Gastrocnemius medialis (tissue), 4 donors: ENCODE data around the gene TNIK.

Experiments used
- CTCF ChIP-seq, 5 experiments: fragments of 450-650 bp in 3 of 5; fragments of 200-600 bp in 2 of 5; sonication (generic) in 2 of 5; IDR thresholded peaks in 4 of 5; conservative IDR thresholded peaks in 1 of 5; 1 replicate in 4 of 5; 2 replicates in 1 of 5; pipeline ENCODE4 v1.5.1; 2016 to 2019; ENCODE audit warnings: antibody characterized with exemption in 5 of 5, mild to moderate bottlenecking in 3 of 5, moderate library complexity in 3 of 5
- POLR2A ChIP-seq, 2 donors: fragments of 450-650 bp; IDR thresholded peaks; one replicate each; pipeline ENCODE4 v1.6.1; 2017; ENCODE audit warnings: antibody characterized with exemption in 2 of 2, mild to moderate bottlenecking in 2 of 2, moderate library complexity in 2 of 2

DNA sequence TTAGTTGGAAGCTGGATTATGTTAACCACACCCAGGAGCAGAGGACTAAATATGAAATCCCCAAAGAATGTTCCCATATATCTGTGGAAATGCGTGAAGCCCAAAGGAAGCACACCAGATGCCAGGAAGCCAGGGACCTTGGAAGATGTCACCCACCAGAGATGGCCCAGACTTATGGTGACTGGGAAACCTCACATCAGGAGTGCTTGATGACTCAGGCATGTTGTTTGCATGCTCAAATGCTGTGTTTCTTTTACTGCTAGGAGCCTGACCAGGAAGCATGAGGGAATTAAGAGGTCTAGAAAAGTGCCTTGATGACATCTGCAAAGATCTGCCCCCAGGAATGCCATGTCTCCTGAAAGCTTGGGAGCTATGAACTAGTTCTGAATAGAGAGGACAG, 324.7 kb downstream of the TNIK start:
- TF ChIP-seq CTCF (IDR thresholded peaks at IDR 0.05 in 4 of 5, conservative IDR thresholded peaks at IDR 0.05 in 1 of 5) (no peak), POLR2A (IDR thresholded peaks at IDR 0.05) (no peak)
